HepG2 (cell line): ENCODE results near the gene CALCB. TPM values are rescaled to one million over a fixed set of nuclear protein-coding genes. Genes with fewer than 3 reads are reported as not detected.

Experiments used
- POLR2G ChIP-seq: fragments of 200-400 bp; formaldehyde crosslinking; IDR thresholded peaks from 2 replicates; pipeline ENCODE4 v1.6.1; 2018; ENCODE audit warnings: mild to moderate bottlenecking, low read depth, low read length, moderate library complexity
- ZNF124 ChIP-seq: sonication (generic); formaldehyde crosslinking; IDR thresholded peaks from 2 replicates; pipeline ENCODE4 v1.4.0; 2020; ENCODE audit warnings: missing genetic modification reagents
- ZNF530 ChIP-seq: sonication (generic); formaldehyde crosslinking; IDR thresholded peaks from 2 replicates; pipeline ENCODE4 v1.5.0; 2020; ENCODE audit warnings: low read depth, mild to moderate bottlenecking, missing genetic modification reagents
- polyA plus RNA-seq, 8 experiments: library from polyadenylated mRNA; depleted of rRNA in 3 of 8; stranded (reverse) in 7 of 8; unstranded in 1 of 8; fragments of >200 nt; fragmentation: Illumina TruSeq in 4 of 8; extraction: Trizol in 4 of 8; gene quantifications; 2 replicates each; pipeline versions ENCODE4 v1.2.1 to v1.2.3, GENCODE V29; 2011 to 2016; ENCODE audit warnings: low read depth in 4 of 8, missing spikeins in 1 of 8, mixed read lengths in 1 of 8; ENCODE audit not compliant: insufficient read depth in 1 of 8
- total RNA-seq, 5 experiments: library from RNA; depleted of rRNA; stranded (reverse); fragments of >200 nt; fragmentation: Illumina TruSeq; extraction: Trizol; gene quantifications; 2 replicates each; pipeline ENCODE4 v1.2.3, GENCODE V29; 2016; ENCODE audit warnings: low read depth in 1 of 5
- TF ChIP-seq, protein P1 (sequence below): sonication (generic); formaldehyde crosslinking; IDR thresholded peaks from 2 replicates; pipeline ENCODE4 v1.9.0; 2021; ENCODE audit warnings: missing genetic modification reagents, mild to moderate bottlenecking, borderline replicate concordance
- TF ChIP-seq, protein P2 (sequence below), 2 experiments: fragments of 450-650 bp in 1 of 2; sonication (generic) in 1 of 2; formaldehyde crosslinking; IDR thresholded peaks; 2 replicates each; pipeline versions ENCODE4 v1.5.0 to v1.8.0; 2020 to 2022; ENCODE audit warnings: mild to moderate bottlenecking in 1 of 2, missing genetic modification reagents in 1 of 2
- TF ChIP-seq, protein P3 (sequence below): sonication (generic); formaldehyde crosslinking; IDR thresholded peaks from 2 replicates; pipeline ENCODE4 v1.4.0; 2020; ENCODE audit warnings: mild to moderate bottlenecking, missing genetic modification reagents, borderline replicate concordance

CALCB gene
- total and polyA plus RNA-seq, 2 of the 13 experiments (the other 11 are each of a cell fraction or from before 2014, with no cell fraction given) = not detected

DNA sequence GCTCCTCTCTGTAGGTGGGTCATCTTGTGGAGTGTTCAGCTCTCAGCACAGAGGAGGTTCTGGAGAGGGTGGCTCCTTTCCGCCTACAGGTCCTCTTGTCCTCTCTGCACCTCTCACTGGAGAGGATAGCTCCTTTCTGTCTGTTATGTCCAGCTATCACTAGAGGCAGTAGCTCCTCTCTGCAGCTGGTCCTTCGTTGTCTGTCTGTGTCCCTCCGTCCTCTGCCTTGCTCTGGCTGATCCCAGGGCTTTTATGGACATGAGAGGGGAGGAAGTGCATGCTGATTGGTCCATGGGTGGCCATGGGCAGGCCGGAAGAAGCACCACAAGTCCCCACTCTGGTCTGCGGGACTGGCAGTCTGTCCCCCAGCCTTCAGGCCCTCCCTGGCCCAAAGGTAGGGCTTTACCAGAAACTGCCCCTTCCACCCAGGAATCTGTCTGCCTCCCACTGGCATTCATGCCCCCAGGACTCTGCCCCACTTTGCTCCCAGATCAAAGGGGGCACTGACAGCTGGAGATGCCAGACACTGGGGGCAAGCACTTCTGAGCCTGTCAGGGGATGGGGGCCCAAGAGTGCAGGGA, 38.6 kb upstream of the CALCB start (continued):
- no peak for TF ChIP-seq ZNF124 (CRISPR knock-in tag)
- TF ChIP-seq ZNF530 (CRISPR knock-in tag) = no peak
- TF ChIP-seq, protein P1, sequence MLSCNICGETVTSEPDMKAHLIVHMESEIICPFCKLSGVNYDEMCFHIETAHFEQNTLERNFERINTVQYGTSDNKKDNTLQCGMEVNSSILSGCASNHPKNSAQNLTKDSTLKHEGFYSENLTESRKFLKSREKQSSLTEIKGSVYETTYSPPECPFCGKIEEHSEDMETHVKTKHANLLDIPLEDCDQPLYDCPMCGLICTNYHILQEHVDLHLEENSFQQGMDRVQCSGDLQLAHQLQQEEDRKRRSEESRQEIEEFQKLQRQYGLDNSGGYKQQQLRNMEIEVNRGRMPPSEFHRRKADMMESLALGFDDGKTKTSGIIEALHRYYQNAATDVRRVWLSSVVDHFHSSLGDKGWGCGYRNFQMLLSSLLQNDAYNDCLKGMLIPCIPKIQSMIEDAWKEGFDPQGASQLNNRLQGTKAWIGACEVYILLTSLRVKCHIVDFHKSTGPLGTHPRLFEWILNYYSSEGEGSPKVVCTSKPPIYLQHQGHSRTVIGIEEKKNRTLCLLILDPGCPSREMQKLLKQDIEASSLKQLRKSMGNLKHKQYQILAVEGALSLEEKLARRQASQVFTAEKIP (CRISPR knock-in tag) = no peak
- no peak for TF ChIP-seq POLR2G
- TF ChIP-seq, protein P2, sequence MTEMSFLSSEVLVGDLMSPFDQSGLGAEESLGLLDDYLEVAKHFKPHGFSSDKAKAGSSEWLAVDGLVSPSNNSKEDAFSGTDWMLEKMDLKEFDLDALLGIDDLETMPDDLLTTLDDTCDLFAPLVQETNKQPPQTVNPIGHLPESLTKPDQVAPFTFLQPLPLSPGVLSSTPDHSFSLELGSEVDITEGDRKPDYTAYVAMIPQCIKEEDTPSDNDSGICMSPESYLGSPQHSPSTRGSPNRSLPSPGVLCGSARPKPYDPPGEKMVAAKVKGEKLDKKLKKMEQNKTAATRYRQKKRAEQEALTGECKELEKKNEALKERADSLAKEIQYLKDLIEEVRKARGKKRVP (CRISPR knock-in tag; IDR thresholded peaks at IDR 0.05) = no peak
- TF ChIP-seq, protein P3, sequence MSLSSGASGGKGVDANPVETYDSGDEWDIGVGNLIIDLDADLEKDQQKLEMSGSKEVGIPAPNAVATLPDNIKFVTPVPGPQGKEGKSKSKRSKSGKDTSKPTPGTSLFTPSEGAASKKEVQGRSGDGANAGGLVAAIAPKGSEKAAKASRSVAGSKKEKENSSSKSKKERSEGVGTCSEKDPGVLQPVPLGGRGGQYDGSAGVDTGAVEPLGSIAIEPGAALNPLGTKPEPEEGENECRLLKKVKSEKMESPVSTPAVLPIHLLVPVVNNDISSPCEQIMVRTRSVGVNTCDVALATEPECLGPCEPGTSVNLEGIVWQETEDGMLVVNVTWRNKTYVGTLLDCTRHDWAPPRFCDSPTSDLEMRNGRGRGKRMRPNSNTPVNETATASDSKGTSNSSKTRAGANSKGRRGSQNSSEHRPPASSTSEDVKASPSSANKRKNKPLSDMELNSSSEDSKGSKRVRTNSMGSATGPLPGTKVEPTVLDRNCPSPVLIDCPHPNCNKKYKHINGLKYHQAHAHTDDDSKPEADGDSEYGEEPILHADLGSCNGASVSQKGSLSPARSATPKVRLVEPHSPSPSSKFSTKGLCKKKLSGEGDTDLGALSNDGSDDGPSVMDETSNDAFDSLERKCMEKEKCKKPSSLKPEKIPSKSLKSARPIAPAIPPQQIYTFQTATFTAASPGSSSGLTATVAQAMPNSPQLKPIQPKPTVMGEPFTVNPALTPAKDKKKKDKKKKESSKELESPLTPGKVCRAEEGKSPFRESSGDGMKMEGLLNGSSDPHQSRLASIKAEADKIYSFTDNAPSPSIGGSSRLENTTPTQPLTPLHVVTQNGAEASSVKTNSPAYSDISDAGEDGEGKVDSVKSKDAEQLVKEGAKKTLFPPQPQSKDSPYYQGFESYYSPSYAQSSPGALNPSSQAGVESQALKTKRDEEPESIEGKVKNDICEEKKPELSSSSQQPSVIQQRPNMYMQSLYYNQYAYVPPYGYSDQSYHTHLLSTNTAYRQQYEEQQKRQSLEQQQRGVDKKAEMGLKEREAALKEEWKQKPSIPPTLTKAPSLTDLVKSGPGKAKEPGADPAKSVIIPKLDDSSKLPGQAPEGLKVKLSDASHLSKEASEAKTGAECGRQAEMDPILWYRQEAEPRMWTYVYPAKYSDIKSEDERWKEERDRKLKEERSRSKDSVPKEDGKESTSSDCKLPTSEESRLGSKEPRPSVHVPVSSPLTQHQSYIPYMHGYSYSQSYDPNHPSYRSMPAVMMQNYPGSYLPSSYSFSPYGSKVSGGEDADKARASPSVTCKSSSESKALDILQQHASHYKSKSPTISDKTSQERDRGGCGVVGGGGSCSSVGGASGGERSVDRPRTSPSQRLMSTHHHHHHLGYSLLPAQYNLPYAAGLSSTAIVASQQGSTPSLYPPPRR = no peak
